Stimulated activated naive CD4-positive, alpha-beta T cell treated with Interleukin-2 at 50 U/mL for 16 hours (primary cell): Measurements from ENCODE around the gene TSPAN3.

Source experiments
- DNase-seq: peaks from one replicate; lab custom pipeline; 2025; lab: John Stamatoyannopoulos, UW

The TSPAN3 gene

GRCh38 chr15:77033729-77034671, 36.9 kb downstream of the TSPAN3 start:
- no peak for DNase-seq

DNA sequence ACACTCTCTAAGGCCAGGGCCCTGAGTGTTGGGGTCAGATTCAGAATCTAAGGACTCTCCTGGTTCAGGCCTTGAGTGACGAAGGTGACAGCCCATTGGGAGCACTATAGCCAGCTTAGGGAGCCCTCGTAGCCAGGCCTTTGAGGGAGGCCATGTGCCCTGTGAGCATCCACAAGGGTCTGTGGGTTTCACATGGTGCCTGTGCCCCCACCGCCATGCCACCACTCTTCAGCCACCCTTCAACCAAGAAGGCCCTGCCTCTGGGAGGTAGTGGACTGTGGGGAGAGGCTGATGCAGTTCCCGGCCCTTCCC, 37.5 kb downstream of the TSPAN3 start:
- no peak for DNase-seq

GRCh38 chr15:77032647-77033416, 38.1 kb downstream of the TSPAN3 start:
- no peak for DNase-seq

GRCh38 chr15:77032052-77032646, 38.8 kb downstream of the TSPAN3 start:
- DNase-seq = no peak

- DNase-seq = no peak
Measured at GRCh38 chr15:77031376-77032050, 39.4 kb downstream of the TSPAN3 start.

- no peak for DNase-seq
Measured at GRCh38 chr15:77030928-77031375, 40.0 kb downstream of the TSPAN3 start.

- DNase-seq = no peak
Measured at GRCh38 chr15:77030048-77030927, 40.6 kb downstream of the TSPAN3 start.

GRCh38 chr15:77029166-77030047, 41.5 kb downstream of the TSPAN3 start:
- DNase-seq = no peak

DNA sequence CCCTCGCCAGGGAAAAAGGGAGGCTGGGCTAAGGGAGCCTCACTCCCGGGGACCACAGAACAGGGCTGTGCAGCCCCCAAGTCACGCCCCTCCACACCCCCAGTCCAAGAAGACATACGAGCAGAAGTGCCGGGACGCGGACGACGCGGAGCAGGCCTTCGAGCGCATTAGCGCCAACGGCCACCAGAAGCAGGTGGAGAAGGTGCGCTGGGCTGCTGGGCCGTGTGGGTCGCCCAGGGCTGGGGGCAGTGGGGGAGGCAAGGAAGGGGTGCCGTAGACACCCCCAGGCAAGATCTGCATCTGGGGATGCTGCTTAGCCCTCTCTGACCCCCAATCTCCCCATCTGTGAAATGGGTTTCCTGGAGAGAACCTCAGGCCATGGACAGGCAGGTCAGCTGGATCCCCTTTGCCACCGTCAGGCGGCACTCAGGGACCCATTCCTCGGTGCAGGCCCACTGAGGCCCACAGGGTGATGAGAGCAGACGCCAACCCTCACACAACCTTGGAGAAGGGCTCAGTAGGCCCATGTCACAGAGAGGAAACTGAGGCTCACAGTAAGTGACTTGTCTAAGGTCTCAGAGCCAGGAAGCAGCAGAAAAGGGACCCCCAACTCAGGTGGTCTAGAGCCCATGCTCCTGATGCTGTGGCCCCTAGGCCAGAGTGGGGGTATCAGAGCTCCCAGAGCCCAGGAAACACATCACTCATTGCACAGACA, 42.3 kb downstream of the TSPAN3 start:
- no peak for DNase-seq

DNA sequence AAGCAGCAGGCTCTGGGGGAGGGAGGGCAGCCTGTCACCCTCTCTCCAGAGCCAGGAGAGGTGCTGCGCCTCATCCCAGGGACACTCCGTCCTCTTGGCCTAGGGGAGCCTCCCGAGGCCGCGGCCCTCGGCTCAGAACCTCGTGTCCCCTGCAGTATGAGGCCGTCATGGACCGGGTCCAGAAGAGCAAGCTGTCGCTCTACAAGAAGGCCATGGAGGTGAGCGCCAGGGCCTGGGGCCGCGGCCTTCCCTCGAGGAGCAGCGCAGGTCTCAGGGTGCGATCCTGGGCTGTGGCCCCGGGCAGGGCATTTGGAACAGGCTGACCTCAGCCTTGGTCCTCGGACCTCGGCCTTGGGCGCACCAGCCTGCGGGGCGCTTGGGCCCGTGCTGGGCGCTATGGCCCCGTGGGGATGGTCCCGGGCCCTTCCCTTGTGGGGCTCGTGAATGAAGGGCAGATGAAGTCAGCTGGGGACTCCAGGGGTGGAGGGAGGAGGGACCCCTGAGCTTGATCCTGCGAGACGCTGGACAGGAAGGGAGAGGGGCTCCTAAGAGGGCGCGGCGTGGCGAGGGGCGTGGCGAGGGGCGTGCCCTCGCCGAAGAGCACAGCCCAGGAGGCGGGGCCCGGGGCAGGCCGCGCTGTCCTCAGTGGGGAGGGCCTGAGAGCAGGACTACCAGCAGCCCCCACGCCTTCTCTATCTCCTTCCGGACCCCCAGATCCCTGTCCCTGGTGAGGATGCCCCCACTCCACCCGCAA, 43.0 kb downstream of the TSPAN3 start:
- DNase-seq = no peak

GRCh38 chr15:77027111-77027696, 43.7 kb downstream of the TSPAN3 start:
- no peak for DNase-seq

- DNase-seq = no peak
Measured at GRCh38 chr15:77026501-77027110, 44.3 kb downstream of the TSPAN3 start.

GRCh38 chr15:77025941-77026411, 44.9 kb downstream of the TSPAN3 start:
- DNase-seq = no peak

DNA sequence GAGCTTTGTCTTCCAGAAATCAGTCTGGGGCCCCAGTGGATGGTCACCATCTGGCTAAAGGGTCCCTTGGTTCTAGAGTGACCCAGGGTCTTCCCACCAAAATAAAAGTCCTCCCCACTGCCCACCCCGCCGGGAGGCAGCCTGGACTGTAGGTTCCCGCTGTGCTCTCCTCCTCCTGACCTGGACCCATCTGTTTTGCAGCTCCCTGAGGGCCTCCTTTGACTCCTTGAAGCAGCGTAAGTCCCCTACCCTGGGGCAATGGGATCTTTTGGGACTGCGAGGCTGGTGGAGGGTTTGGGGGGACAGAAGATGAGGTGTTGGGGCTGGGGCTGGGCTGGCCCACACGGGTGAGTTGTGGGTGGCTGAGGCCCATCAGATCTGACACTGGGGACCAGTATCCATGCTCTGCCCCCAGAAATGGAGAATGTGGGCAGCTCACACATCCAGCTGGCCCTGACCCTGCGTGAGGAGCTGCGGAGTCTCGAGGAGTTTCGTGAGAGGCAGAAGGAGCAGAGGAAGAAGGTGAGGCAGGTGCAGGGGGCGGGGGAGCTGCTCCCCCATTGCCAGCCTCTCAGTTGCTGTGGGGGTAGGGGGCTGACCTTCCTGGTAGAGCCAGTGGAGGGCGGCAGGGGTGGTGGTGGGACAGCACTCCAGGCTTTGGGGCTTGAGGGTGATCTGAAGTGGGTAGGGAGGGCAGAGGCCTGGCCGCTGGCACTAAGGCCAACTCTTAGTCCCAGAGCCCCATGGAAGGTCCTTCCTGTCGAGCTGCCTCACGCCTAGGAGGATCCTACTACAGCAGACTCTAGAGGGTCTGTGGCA, 45.6 kb downstream of the TSPAN3 start:
- no peak for DNase-seq

GRCh38 chr15:77024273-77025082, 46.4 kb downstream of the TSPAN3 start:
- peak; percentile 42 for DNase-seq
